ENCODE data around the gene DDX59. TPM values are rescaled to one million over a fixed set of nuclear protein-coding genes. Genes with fewer than 3 reads are reported as not detected.

DDX59 gene
- total and polyA plus RNA-seq, 9 of the 15 experiments (the other 6 are each of a cell fraction or from before 2014, with no cell fraction given), result 8.3 to 30.4 (median 19.8) TPM

GRCh38 chr1:200669314-200670241, at the start of gene DDX59 (continued):
- TF ChIP-seq, protein P1, sequence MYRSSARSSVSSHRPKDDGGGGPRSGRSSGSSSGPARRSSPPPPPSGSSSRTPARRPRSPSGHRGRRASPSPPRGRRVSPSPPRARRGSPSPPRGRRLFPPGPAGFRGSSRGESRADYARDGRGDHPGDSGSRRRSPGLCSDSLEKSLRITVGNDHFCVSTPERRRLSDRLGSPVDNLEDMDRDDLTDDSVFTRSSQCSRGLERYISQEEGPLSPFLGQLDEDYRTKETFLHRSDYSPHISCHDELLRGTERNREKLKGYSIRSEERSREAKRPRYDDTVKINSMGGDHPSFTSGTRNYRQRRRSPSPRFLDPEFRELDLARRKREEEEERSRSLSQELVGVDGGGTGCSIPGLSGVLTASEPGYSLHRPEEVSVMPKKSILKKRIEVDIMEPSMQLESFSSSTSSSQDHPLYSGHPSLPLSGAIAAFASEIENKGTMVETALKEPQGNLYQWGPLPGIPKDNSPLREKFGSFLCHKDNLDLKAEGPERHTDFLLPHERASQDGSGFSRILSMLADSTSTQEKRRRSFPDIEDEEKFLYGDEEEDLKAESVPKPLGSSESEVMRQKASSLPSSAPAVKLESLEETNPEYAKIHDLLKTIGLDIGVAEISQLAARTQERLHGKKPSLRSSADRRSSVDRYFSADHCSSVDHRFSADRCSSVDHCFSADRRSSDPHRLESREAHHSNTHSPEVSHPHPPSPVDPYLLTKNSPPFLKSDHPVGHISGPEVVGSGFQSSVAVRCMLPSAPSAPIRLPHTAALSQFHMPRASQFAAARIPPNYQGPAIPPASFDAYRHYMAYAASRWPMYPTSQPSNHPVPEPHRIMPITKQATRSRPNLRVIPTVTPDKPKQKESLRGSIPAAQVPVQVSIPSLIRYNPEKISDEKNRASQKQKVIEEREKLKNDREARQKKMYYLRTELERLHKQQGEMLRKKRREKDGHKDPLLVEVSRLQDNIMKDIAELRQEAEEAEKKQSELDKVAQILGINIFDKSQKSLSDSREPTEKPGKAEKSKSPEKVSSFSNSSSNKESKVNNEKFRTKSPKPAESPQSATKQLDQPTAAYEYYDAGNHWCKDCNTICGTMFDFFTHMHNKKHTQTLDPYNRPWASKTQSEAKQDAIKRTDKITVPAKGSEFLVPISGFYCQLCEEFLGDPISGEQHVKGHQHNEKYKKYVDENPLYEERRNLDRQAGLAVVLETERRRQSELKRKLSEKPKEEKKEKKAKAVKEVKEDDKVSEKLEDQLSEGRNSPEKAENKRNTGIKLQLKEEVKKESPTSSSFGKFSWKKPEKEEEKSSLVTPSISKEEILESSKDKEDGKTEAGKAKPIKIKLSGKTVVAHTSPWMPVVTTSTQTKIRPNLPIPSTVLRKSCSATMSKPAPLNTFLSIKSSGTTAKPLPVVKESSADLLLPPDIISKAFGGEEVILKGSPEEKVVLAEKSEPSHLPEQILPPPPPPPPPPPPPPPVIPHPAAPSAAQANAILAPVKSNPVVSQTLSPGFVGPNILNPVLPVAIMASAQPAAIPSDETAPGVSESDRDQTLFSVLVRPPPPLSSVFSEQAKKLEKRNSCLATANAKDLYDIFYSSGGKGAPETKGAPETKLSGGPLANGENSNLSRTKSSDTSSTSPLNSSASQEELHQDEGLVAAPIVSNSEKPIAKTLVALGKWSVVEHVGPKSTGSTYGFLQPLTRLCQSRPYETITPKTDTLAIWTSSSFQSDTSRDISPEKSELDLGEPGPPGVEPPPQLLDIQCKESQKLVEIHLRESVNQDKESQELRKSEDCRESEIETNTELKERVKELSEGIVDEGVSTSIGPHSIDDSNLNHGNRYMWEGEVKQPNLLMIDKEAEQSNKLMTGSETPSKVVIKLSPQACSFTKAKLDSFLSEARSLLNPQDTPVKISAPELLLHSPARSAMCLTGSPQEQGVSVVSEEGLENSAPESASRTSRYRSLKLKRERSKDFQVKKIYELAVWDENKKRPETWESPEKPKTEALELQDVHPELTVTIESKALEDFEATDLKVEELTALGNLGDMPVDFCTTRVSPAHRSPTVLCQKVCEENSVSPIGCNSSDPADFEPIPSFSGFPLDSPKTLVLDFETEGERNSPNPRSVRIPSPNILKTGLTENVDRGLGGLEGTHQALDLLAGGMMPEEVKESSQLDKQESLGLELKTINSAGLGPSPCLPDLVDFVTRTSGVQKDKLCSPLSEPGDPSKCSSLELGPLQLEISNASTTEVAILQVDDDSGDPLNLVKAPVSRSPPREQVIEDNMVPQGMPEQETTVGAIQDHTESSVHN (IDR thresholded peaks at IDR 0.05; ENCODE audit: borderline replicate concordance in 1 of 2, low read depth in 1 of 2), result no peak
- TF ChIP-seq CHD1 (IDR thresholded peaks at IDR 0.05; ENCODE audit: low read length) (peak; percentile 97), ZMIZ1 (IDR thresholded peaks at IDR 0.05; ENCODE audit: low read depth in 2 of 2, low read length in 2 of 2) (peak in 1 of 2 experiments; percentile 16; a peak in 1 of 4 replicates), ZNF197 (CRISPR knock-in tag; IDR thresholded peaks at IDR 0.05; ENCODE audit: low read depth) (peak; percentile 24; the same call in 1 of the 2 replicates), ZBTB49 (CRISPR knock-in tag; IDR thresholded peaks at IDR 0.05; ENCODE audit: borderline replicate concordance) (no peak; the same call in 1 of the 2 replicates), CBX2 (IDR thresholded peaks at IDR 0.05; ENCODE audit: insufficient read depth, low read length, poor library complexity, severe bottlenecking) (no peak), ZNF639 (CRISPR knock-in tag; conservative IDR thresholded peaks at IDR 0.05 in 1 of 2, IDR thresholded peaks at IDR 0.05 in 1 of 2) (peak in 1 of 2 experiments; percentile 88; a peak in 2 of 4 replicates)

Data from K562 (cell line).